HG03521 (cell line): Measurements from ENCODE around the gene AKR1C2.
"Not testable (repeated sequence)": the region's sequence is repeated elsewhere in the genome, so short reads cannot be mapped to it uniquely, and the experiment has no call there.

Experiments
- ATAC-seq: cut with Tn5 transposase; IDR thresholded peaks from one replicate; pipeline ENCODE4 v1.9.1; 2021; ENCODE audit warnings: mild to moderate bottlenecking, moderate library complexity; ENCODE audit not compliant: unreplicated experiment

Gene AKR1C2

GRCh38 chr10:5025461-5025881 is 21.8 kb upstream of the AKR1C2 start:
- not testable (repeated sequence) for ATAC-seq

DNA sequence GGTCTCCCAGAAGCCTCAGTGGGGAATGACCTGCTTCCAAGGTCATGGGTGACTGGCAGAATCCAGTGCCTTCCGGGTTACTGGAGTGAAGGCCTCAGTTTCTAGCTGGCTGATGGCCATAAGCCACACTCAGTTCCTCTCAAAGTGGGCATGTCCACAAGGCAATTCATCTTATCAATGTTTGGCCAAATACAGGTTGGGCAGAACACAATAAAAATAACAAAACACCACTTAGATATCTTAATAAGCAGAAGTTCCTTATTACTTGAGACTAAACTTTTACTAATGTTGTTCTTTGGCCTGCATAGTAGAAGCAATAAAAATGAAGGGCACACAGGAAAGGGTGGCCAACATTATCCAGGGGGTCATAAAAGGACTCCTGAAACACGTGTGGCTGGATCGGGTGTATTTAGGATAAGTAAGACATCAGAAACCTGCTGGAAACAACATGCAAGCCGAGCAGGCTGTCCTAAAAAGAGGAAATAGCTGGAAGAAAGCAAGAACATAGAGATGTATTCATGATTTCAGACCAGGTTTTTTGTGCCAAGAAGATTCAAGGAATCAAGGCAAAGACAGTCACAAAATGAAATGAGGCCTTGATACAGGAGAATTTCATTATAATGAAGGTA is 19.6 kb upstream of the AKR1C2 start:
- ATAC-seq: no peak

GRCh38 chr10:5021624-5022290 is 18.1 kb upstream of the AKR1C2 start:
- not testable (repeated sequence) for ATAC-seq

- not testable (repeated sequence) for ATAC-seq
These were observed 16.3 kb upstream of the AKR1C2 start for GRCh38 chr10:5019770-5020612.

DNA sequence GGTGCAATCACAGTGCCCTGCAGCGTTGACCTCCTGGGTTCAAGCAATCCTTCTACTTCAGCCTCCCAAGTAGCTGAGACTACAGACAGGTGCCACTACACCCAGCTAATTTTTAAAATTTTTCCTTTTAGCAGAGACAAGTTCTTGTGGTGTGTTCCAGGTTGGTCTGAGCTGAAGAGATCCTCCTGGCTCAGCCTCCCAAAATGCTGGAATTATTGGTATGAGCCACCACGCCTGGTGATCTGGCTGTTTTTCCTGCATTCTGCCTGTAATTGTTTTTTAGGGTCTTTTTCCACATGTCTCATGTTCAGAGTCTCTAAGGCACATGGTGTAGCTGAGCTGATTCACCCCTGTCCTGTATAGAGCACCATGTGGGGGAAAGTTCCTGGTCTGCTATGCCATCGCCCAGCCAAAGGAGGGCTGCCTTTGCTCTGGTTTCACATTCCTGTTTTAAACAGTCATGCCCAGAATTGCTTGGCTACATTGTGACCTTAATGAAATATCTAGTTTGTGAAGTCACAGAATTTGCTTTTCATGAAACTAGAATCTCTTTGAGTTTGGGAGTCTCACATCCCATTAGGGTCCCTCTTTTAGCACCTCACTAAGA is 15.1 kb upstream of the AKR1C2 start:
- ATAC-seq: not testable (repeated sequence)

DNA sequence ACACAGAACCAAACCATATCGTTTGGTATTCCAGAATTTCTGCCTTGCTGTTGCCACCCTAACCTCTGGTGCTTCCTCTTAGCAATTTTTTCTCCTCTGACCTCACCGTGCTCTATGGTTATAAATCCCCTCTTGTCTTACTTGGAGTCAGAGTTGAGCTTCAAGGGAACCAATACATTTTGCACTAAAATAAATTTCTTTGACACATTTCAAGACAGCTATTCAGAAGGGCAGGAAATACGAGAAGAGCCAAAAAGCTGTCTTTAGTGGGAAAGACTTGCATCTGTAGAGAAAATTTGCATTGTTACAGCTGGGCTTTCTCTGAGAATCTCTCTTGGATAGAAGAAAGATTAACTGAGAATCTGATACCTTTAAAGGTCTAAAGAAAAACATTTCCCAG is 14.5 kb upstream of the AKR1C2 start:
- ATAC-seq: no peak

DNA sequence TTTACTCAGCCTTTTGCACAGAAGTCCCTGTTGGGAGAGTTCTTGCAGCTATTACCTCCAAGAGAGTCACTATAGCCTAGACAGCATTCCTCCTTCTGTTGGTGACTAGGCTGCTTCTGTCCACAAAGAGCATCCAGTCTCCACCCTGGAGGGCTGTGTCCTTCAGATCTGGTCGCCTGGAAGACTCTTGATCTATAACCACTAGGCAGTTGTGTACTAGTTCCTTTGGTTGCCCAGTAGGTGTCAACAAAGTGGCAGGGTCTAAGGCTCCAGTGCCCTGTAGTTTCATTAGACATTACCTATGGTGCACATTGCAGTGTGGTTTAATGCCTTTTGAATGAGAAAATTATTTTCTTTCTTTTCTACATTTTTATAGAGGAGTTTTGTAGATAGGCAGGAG is 11.3 kb upstream of the AKR1C2 start:
- ATAC-seq: no peak

- ATAC-seq: not testable (repeated sequence)
These were observed 10.7 kb upstream of the AKR1C2 start for GRCh38 chr10:5014200-5014910.

DNA sequence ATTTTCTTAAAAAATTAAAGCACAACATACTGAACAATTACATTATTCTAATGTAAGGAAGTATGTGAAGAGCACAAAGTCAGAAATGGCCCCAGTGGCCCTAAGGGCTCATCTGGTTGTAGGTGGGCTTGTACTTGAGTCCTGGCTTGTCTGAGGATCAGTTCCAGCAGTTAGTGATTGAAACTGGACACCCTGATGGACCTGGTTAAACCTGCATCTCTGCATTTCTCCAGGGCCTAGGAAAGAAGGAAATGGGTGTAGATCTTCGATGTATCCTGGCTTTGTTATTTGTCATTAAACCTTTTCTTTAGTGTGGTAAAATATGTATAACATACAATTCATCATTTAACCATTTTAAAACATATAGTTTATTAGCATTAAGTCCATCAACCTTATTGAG is 9.7 kb upstream of the AKR1C2 start:
- ATAC-seq: no peak

DNA sequence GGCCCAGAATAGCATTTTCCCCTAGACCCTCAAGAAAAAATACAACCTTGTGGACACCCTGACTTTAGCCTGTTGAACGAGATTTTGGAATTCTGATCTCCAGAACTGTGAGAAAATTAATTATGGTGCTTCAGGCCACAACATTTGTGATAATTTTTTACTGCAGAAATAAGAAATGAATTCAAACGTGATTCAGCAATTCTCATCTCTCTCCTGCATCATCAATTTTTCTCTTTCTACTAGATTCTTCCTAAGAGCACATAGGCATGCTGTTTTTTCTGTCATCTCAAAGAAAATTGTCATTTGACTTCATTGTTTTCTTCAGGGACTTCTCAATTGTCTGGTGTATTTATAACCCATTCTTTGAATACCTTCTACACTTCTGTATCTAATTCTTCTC is 8.9 kb upstream of the AKR1C2 start:
- no peak for ATAC-seq

GRCh38 chr10:5011392-5011791 is 7.7 kb upstream of the AKR1C2 start:
- not testable (repeated sequence) for ATAC-seq

DNA sequence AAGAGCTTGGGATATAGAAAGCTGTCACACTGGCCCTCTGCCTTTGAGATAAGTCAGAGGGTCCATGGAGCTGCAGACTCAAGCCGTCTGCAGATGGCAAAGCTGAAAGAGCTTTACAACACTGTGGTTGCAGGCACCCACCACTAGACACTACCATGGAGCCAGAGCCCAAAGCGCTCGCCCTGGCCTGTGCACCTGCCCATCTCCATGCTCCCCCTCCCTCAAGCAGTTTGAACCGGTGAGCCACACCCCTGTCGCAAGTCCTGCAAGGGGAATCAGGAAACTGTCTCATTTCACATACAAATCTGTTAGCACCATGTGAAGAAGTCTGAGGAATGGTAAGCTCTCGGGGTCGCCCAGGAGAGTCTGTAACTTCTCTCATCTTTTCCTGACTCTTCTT is 6.4 kb upstream of the AKR1C2 start:
- not testable (repeated sequence) for ATAC-seq

GRCh38 chr10:5008857-5009548 is 5.3 kb upstream of the AKR1C2 start:
- ATAC-seq: not testable (repeated sequence)

- ATAC-seq: not testable (repeated sequence)
These were observed 844 bp upstream of the AKR1C2 start for GRCh38 chr10:5004501-5004900.

GRCh38 chr10:5004030-5004385 is 351 bp upstream of the AKR1C2 start:
- ATAC-seq: not testable (repeated sequence)

DNA sequence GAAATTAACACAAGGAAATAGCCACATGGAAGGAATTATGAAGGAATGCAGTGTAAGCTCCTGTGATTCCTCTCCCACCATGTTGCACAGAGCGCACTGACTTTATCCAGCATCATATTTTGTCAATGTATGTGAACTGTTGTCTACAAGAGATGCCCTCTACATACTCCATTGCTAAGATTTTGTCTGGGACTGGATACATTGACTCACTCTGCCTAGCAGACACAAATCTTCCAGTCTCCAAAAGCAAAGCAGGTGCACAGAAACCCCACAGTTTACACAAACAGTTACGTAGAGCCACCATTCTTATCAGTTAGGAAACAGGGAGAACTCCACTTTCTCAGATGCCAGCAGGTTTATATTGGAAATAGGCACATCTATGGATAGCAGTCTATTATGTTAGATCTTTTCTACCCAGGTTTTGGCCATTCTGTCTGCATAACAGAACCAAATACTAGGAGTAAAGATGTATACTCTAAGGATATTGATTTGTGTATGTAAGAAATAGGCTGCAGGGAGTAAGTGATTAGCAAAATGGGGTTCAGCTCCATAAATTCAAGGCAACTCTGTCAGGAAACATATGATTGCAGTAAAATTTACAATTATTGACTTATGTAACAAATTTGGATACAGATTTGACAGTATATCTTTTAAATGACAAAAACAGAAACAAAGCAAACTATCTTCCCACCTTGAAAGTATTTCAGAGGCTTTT is 1.5 kb downstream of the AKR1C2 start:
- ATAC-seq: no peak

DNA sequence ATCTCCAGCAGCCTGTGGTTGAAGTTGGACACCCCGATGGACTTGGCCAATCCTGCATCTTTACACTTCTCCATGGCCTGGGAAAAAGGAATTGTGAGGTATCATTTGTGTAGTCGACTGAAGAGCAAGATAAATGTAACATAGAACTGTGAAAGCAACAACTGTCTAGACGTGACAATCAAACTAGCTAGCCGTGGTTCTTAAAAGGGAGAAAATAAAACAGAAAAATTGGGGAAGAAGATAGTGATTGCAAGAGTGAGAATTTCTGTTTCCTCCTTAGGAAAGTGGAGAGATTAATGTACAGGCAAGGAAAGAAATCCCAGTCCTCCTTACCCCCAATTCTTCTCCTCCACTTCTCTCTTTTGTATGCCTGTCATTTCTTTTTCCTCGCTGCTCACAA is 5.0 kb downstream of the AKR1C2 start:
- ATAC-seq: no peak

GRCh38 chr10:4994260-4994659 is 9.4 kb downstream of the AKR1C2 start:
- not testable (repeated sequence) for ATAC-seq

- not testable (repeated sequence) for ATAC-seq
These were observed 11.1 kb downstream of the AKR1C2 start for GRCh38 chr10:4992564-4992963.
